HG02610 (cell line): ENCODE results near the gene PNISR.
"Not testable (repeated sequence)": the region's sequence is repeated elsewhere in the genome, so short reads cannot be mapped to it uniquely, and the experiment has no call there.

Source experiments
- ATAC-seq: cut with Tn5 transposase; IDR thresholded peaks from one replicate; pipeline ENCODE4 v1.9.1; 2021; ENCODE audit warnings: mild to moderate bottlenecking, moderate library complexity; ENCODE audit not compliant: unreplicated experiment

Gene PNISR

GRCh38 chr6:99424761-99425646 is at the start of gene PNISR:
Gene PNISR (minus strand): TSS chr6:99425308. CDS start chr6:99414659, 10,649 bp downstream.
- peak; percentile 89 for ATAC-seq

GRCh38 chr6:99473730-99474129 is 48.6 kb upstream of the PNISR start:
- ATAC-seq = no peak

- ATAC-seq = no peak
Observed at GRCh38 chr6:99471638-99472037, 46.5 kb upstream of the PNISR start.

- no peak for ATAC-seq
Observed at GRCh38 chr6:99467509-99468106, 42.5 kb upstream of the PNISR start.

GRCh38 chr6:99459133-99459532 is 34.0 kb upstream of the PNISR start:
- ATAC-seq = not testable (repeated sequence)

- no peak for ATAC-seq
Observed at GRCh38 chr6:99458319-99458718, 33.2 kb upstream of the PNISR start.

GRCh38 chr6:99446076-99446475 is 21.0 kb upstream of the PNISR start:
- ATAC-seq = no peak

- ATAC-seq = peak; percentile 81
Observed at GRCh38 chr6:99434702-99435530, 9.8 kb upstream of the PNISR start.

GRCh38 chr6:99432877-99433276 is 7.8 kb upstream of the PNISR start:
- ATAC-seq = no peak

GRCh38 chr6:99431901-99432300 is 6.8 kb upstream of the PNISR start:
- ATAC-seq = no peak

GRCh38 chr6:99427988-99428387 is 2.9 kb upstream of the PNISR start:
- no peak for ATAC-seq

GRCh38 chr6:99426451-99426757 is 1.3 kb upstream of the PNISR start:
- ATAC-seq = no peak

GRCh38 chr6:99425647-99426450 is 741 bp upstream of the PNISR start:
- peak; percentile 45 for ATAC-seq

- no peak for ATAC-seq
Observed at GRCh38 chr6:99424022-99424421, 1.1 kb downstream of the PNISR start.

- ATAC-seq = no peak
Observed at GRCh38 chr6:99422912-99423311, 2.2 kb downstream of the PNISR start.

- peak; percentile 91 for ATAC-seq
Observed at GRCh38 chr6:99416892-99417767, 8.0 kb downstream of the PNISR start.

GRCh38 chr6:99416226-99416625 is 8.9 kb downstream of the PNISR start:
- no peak for ATAC-seq

- ATAC-seq = no peak
Observed at GRCh38 chr6:99415446-99415845, 9.7 kb downstream of the PNISR start.

- ATAC-seq = no peak
Observed at GRCh38 chr6:99412065-99412464, 13.0 kb downstream of the PNISR start.

- ATAC-seq = no peak
Observed at GRCh38 chr6:99409672-99410071, 15.4 kb downstream of the PNISR start.
